Hindlimb muscle (tissue), 1 donor: ENCODE results near the gene C6orf141. TPM values are rescaled to one million over a fixed set of nuclear protein-coding genes. Genes with fewer than 3 reads are reported as not detected.

Experiments used
- DNase-seq: peaks from one replicate; pipeline ENCODE4 v3.0.0-alpha.2; 2013
- polyA plus RNA-seq: library from polyadenylated mRNA; unstranded; fragments of 120-200 nt; gene quantifications from one replicate; pipeline ENCODE4 v1.2.1, GENCODE V29; 2013; ENCODE audit not compliant: insufficient read length

The C6orf141 gene
- polyA plus RNA-seq, 1 donor = 3.0 TPM

- no peak for DNase-seq
Observed at GRCh38 chr6:49540614-49541013, 9.9 kb upstream of the C6orf141 start.

GRCh38 chr6:49541210-49541724 lies 9.2 kb upstream of the C6orf141 start:
- DNase-seq = no peak

GRCh38 chr6:49541936-49542335 lies 8.5 kb upstream of the C6orf141 start:
- DNase-seq = no peak

- no peak for DNase-seq
Observed at GRCh38 chr6:49543087-49543858, 7.2 kb upstream of the C6orf141 start.

GRCh38 chr6:49546331-49546730 lies 4.1 kb upstream of the C6orf141 start:
- no peak for DNase-seq

GRCh38 chr6:49548613-49549304 lies 1.7 kb upstream of the C6orf141 start:
- DNase-seq = no peak

- DNase-seq = no peak
Observed at GRCh38 chr6:49549691-49550491, 577 bp upstream of the C6orf141 start.

- peak; percentile 12 for DNase-seq
Observed at GRCh38 chr6:49551078-49551865, 804 bp downstream of the C6orf141 start.

GRCh38 chr6:49551866-49552129 lies 1.3 kb downstream of the C6orf141 start:
- no peak for DNase-seq

GRCh38 chr6:49552596-49552995 lies 2.1 kb downstream of the C6orf141 start:
- no peak for DNase-seq

GRCh38 chr6:49553384-49553783 lies 2.9 kb downstream of the C6orf141 start:
- DNase-seq = no peak

GRCh38 chr6:49555951-49556350 lies 5.5 kb downstream of the C6orf141 start:
- no peak for DNase-seq

- no peak for DNase-seq
Observed at GRCh38 chr6:49556429-49556837, 6.0 kb downstream of the C6orf141 start.

GRCh38 chr6:49557177-49557576 lies 6.7 kb downstream of the C6orf141 start:
- DNase-seq = no peak

- no peak for DNase-seq
Observed at GRCh38 chr6:49558238-49558637, 7.8 kb downstream of the C6orf141 start.

- no peak for DNase-seq
Observed at GRCh38 chr6:49563006-49563886, 12.8 kb downstream of the C6orf141 start.

- DNase-seq = no peak
Observed at GRCh38 chr6:49564552-49564951, 14.1 kb downstream of the C6orf141 start.

- no peak for DNase-seq
Observed at GRCh38 chr6:49565261-49565660, 14.8 kb downstream of the C6orf141 start.

- DNase-seq = no peak
Observed at GRCh38 chr6:49565855-49566254, 15.4 kb downstream of the C6orf141 start.

GRCh38 chr6:49570474-49571079 lies 20.1 kb downstream of the C6orf141 start:
- DNase-seq = no peak

- no peak for DNase-seq
Observed at GRCh38 chr6:49576618-49577017, 26.1 kb downstream of the C6orf141 start.
